Fibroblast of skin of back (primary cell): ENCODE results near the gene TRIP10.

Experiments used
- DNase-seq: peaks from one replicate; pipeline ENCODE4 v3.0.0-alpha.2; 2013

The TRIP10 gene

GRCh38 chr19:6728346-6728745, 11.1 kb upstream of the TRIP10 start:
- DNase-seq = no peak

GRCh38 chr19:6729573-6730152, 9.8 kb upstream of the TRIP10 start:
- no peak for DNase-seq

GRCh38 chr19:6730153-6730804, 9.2 kb upstream of the TRIP10 start:
- DNase-seq = no peak

DNA sequence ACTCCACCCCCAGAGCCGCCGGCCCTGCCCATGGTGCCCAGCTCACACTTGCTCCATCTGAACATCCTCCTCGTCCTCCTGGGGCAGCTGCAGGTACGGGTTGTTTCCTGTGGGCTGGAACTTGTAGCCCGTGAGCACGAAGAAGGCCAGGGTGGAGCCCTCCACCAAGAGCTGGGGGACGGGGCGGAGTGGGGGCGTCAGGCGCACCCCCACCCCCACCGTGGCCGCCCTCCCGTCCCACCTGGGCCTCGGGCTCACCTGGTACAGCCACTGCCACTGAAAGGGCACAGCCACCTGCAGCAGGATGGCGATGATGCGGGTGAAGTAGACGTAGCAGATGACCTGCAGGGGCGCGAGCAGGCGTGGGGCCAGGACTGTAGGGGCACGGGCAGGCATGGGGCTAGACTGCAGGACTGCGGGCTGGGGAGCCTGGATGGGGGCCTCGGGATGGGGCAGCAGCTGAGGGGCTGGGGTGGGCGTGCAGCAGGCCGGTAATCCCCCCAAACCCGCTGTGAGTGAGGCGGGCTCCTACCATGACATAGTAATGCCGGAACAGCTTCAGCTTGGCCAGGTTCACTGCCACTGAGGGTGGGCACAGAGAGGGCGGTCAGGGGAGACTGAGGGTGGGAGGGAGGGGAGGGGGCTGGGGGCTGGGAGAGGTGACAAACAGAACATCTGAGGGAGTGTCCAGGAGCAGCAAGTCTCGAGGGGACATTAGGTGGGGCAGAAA, 8.4 kb upstream of the TRIP10 start:
- no peak for DNase-seq

GRCh38 chr19:6731822-6732221, 7.7 kb upstream of the TRIP10 start:
- no peak for DNase-seq

- DNase-seq = no peak
Observed at GRCh38 chr19:6732803-6733337, 6.6 kb upstream of the TRIP10 start.

DNA sequence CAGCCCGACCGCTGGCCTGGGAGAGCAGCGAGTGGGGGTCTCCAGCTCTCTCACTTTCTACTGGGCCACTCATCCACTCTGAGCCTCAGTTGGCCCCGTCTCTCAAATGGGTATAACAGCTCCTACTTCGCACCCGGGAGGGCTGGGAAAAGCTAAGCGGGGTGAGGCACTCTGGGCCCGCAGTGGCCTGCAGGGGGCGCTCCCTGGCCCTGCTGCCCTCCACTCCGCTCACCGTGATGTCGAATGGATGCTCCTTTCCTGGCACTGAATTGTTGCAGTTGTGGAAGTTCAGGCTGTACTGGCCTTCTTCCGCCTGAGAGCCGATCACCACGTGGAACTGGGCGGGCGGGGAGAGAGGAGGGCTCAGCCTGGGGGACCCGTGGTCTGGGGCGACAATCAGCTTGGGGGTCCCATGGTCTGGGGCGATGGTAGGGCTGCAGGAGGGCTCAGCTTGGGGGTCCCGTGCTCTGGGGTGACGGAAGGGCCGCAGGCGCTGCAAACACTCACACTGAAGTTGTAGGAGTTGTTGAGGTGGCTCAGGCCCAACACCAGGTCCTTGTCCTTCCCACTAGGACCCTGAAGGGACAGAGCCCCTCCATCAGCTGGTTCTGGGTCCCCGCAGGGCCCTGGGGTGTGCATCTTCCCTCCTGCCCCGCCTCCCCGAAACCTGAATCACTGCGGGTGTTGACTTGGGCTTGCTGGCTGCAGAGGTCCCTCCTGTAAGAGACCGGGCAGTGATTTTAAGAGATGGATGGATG, 6.0 kb upstream of the TRIP10 start:
- no peak for DNase-seq

DNA sequence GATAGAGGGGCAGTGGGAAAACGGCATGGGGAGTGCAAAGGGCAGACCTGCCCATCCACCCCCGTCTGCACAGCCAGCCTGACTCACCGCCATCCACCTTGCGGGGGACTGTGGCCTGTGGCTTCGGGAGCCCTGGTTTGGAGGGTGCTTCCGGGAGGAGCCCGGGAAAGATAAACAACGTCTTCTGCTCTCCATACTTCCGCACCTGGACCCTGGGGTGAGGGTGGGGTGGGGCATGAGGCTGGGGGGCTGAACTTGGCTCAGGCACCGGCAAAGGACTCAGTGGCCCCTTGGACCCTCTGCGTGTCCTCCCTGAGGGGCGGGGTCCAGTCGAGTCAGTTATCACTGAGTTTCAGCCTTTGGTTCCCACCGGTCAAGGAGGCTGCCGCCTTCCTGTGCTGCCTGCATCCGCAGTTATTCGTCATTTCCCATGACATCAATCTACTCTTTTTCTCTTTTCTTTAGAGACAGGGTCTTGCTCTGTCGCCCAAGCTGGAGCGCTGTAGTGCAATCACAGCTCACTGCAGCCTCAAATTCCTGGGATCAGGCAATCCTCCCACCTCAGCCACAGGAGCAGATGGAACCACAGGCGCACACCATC, 5.3 kb upstream of the TRIP10 start:
- DNase-seq = no peak

- DNase-seq = peak; percentile 44
Observed at GRCh38 chr19:6735181-6735911, 4.1 kb upstream of the TRIP10 start.

GRCh38 chr19:6736169-6736916, 3.1 kb upstream of the TRIP10 start:
- DNase-seq = peak; percentile 89

GRCh38 chr19:6736917-6737283, 2.6 kb upstream of the TRIP10 start:
- no peak for DNase-seq

DNA sequence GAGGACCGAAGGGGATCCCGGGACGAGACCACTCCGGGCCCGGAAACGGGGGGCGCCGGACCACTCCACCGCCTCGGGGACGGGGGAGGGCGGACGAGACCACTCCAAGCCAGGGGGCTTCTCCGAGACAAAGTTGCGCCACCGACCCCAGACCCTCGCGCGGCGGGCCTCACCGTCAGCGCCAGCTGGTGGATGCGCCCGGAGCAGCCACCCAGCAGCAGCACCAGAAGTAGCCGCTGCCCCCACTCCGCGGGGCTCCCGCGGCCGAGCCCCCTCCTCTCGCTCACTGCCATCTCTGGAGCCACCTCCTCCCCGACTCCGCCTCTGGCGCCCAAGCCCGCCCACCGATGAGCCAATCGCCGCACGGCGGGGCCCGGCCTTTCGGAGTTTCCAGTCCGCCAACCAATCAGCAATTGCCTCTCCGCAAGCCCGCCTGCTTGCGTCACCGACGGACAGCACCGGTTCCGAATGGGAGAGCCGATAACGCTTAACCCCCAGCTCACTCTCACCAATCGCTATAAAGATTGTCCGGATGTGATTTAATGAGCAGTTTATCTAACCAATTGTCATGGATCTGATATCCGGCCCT, 2.1 kb upstream of the TRIP10 start, which contains the start of gene GPR108:
Gene GPR108 (minus strand): TSS at position 297 of the 589 bp plus-strand sequence. CDS start 4 bp downstream, at position 293.
- DNase-seq = peak; percentile 100

- DNase-seq = peak; percentile 84
Observed at GRCh38 chr19:6737873-6738786, 1.4 kb upstream of the TRIP10 start.

DNA sequence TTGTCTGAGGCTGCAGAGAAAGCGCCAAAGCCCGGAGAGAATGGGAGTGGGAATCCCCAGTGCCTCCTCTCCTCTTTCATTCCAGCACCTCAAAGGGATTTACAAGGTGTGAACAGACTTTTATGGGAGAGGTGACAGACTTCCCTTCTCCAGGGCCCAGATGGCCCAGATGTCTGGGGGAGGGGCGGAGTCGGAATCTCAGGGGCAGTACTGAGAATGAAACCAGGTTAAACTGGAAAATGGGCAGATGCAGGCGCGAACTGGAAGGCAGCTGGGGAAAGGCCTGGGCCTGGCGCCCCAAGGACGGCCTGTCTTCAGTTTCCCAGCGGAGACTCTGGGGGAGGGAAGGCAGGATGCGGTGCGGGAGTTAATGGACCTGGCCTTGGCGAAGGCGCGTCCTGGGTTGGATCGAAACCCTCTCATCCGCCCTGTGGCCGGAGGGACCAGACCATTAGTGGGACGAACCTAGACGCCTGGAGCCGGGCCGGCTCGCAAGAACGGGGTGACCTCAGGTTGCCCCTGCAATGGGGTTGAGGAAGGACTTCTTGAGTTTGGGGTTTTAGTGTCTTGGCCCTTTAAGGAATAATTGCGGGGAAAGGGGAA, 592 bp upstream of the TRIP10 start:
- DNase-seq = peak; percentile 18

GRCh38 chr19:6739883-6740588, 556 bp downstream of the TRIP10 start:
- peak; percentile 18 for DNase-seq

DNA sequence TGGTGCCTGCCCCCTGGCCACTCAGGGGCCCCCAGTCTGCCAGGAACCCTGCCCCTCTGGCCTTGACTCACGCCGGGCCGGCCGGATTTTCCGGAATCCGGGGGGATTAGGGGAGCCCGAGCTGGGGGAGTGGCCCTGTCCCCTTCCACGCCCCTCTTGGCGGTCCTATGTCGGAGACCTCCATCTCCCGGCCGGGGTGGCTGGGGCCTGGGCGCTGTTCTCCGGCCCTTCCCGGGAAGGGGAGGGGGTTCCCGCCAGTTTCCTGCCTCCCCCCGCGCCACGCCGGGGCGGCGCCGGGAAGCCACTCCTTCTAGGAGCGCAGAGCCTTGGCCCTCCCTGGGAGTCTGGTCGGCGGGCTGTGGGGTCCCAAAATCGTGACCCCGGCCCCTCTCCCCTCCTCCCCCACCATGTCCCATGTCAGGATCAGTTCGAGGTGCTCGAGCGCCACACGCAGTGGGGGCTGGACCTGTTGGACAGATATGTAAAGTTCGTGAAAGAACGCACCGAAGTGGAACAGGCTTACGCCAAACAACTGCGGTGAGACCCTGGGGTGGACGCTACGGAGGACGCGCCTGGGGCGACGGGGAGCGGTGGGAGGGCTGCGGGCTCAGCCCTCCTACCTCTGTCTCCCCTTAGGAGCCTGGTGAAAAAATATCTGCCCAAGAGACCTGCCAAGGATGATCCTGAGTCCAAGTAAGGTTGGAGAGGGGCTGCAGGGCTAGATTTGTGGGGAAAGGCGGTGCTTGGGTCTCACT, 1.3 kb downstream of the TRIP10 start:
- peak; percentile 32 for DNase-seq

DNA sequence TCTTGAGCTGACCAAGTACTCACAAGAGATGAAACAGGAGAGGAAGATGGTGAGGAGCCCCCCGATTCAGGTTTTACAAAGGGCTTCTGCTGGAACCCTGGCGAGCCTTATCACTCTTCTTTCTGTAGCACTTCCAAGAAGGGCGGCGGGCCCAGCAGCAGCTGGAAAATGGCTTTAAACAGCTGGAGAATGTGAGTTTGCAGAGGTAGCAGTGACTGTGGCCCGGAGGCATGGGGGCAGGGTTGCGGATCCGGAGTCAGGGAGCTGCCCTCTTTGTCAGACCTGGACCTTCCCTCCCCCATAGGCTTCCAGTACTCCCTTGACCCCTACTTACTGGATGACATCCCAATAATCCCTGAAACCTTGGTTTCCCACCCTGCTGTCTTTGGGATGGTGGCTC, 3.6 kb downstream of the TRIP10 start:
- DNase-seq = no peak
